ENCODE measurements around the gene LBP. TPM values are rescaled to one million over a fixed set of nuclear protein-coding genes. Genes with fewer than 3 reads are reported as not detected.
A peak's percentile ranks its signal among the peaks of the same experiment; 100 is the strongest.

LBP gene
- total and polyA plus RNA-seq, 7 donors, result 1.1 to 167 (median 38.8) TPM

DNA sequence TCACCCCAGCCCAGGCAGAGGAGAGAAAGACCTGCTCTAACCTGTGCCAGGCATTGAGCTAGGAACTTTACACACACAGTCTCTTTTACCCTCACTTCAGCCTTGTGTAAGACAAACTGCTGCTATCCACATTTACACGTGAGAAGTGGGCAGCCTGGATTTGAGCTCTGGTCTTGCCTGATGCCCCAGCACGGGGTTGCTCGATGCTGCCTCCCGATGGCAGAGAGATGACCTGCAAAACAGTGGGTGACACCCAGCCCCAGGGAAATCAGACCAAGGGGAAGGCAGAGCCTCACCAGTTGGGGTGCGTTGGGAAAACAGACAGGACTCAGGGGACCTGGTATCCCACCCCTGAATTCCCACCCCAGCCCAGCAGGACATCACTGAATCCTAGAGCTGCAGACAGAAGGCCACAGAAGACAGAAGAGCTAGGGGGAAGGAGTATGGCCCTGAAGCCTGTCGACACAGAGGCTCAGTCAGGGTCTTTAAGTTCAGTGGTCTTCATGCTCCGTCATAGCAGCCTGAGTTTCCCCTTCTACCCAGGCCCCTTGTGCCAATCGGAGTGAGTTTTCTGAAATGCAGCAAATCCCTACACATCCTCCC lies 41.3 kb upstream of the LBP start:
- Histone ChIP-seq H3K4me3 (no peak overlapping the region), H3K27me3 (ENCODE audit: insufficient read depth in 3 of 3, low read length in 2 of 3) (peaks cover 0 to 6% (median 0%) of the 10 kb centered on the region in 3 donors), H3K36me3 (ENCODE audit: insufficient read depth in 1 of 2, low read depth in 1 of 2) (no peaks in the 10 kb centered on the region), H3K9me3 (peaks cover 7% of the 10 kb centered on the region), H3K4me1 (no peaks in the 10 kb centered on the region), H3K27ac (no peak overlapping the region)
- intact Hi-C loops (cut with DNase I), result loop anchor here (5.0 kb wide), 1 partner anchor 78 kb away; no protein-coding TSS in a partner anchor
- DNase-seq (peak; percentile 35 to 76), ATAC-seq (peak; percentile 58 to 86 (median 68))
- TF ChIP-seq, protein P1, sequence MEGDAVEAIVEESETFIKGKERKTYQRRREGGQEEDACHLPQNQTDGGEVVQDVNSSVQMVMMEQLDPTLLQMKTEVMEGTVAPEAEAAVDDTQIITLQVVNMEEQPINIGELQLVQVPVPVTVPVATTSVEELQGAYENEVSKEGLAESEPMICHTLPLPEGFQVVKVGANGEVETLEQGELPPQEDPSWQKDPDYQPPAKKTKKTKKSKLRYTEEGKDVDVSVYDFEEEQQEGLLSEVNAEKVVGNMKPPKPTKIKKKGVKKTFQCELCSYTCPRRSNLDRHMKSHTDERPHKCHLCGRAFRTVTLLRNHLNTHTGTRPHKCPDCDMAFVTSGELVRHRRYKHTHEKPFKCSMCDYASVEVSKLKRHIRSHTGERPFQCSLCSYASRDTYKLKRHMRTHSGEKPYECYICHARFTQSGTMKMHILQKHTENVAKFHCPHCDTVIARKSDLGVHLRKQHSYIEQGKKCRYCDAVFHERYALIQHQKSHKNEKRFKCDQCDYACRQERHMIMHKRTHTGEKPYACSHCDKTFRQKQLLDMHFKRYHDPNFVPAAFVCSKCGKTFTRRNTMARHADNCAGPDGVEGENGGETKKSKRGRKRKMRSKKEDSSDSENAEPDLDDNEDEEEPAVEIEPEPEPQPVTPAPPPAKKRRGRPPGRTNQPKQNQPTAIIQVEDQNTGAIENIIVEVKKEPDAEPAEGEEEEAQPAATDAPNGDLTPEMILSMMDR (IDR thresholded peaks at IDR 0.05), result peak; percentile 49
- 53 to 61% (median 54%) methylated on average over 8 of the region's 8 CpGs for WGBS, 3 donors

DNA sequence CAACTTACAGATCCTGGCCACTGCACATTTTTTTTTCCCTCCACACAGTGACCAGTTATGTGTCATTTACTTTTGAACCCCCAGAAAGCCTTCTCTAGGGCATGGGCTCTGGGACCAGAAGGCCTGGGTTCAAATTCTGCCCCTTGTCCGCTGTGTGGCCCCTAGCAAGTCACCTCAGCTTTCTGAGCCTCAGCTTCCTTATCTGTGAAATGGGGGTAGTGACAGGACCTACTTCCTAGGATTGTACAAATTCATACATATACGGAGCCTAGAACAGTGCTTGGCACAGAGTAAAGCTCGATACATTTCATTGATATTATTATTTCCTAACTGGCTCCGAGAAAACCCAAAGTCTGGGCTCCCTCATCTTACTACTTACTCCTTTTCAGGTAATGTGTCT lies 40.7 kb upstream of the LBP start:
- peaks cover 7% of the 10 kb centered on the region for H3K9me3 ChIP-seq
- TF ChIP-seq, protein P1 (IDR thresholded peaks at IDR 0.05), result no peak
- ATAC-seq (no peak), DNase-seq (no peak)
- intact Hi-C loops (cut with DNase I), result loop anchor here (5.0 kb wide), 1 partner anchor 78 kb away; no protein-coding TSS in a partner anchor
- H3K36me3 ChIP-seq (ENCODE audit: insufficient read depth in 1 of 2, low read depth in 1 of 2), result no peaks in the 10 kb centered on the region
- no peak overlapping the region for H3K27ac ChIP-seq
- no peaks in the 10 kb centered on the region for H3K4me1 ChIP-seq
- no peak overlapping the region for H3K4me3 ChIP-seq
- peaks cover 0 to 6% (median 0%) of the 10 kb centered on the region in 3 donors for H3K27me3 ChIP-seq (ENCODE audit: insufficient read depth in 3 of 3, low read length in 2 of 3)
- 88 to 95% (median 93%) methylated on average over 4 of the region's 4 CpGs for WGBS, 3 donors

DNA sequence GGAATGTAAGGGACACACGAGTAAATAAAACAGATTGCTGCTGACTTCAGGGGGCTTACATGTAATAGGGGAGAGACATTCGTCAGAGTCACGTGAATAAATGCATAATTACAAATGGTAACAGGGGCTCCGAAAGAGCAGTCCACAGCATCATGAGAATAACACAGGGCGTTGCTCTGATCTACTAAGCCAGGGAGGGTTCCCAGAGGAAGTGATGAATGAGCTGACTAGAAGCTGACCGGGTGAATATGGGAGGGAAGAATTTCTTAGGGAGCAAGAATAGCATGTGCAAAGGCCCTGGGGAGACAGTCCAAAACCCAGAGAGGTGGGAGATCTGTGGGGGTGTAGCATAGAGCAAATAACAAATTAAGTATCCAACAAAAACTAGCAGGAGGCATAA lies 39.9 kb upstream of the LBP start:
- H3K4me3 ChIP-seq, result no peak overlapping the region
- H3K27me3 ChIP-seq (ENCODE audit: insufficient read depth in 3 of 3, low read length in 2 of 3), result peaks cover 0 to 6% (median 0%) of the 10 kb centered on the region in 3 donors
- H3K9me3 ChIP-seq, result peaks cover 7% of the 10 kb centered on the region
- H3K4me1 ChIP-seq, result no peaks in the 10 kb centered on the region
- intact Hi-C loops (cut with DNase I), result loop anchor here (5.0 kb wide), 1 partner anchor 79 kb away; no protein-coding TSS in a partner anchor
- H3K27ac ChIP-seq, result no peak overlapping the region
- H3K36me3 ChIP-seq (ENCODE audit: insufficient read depth in 1 of 2, low read depth in 1 of 2), result no peaks in the 10 kb centered on the region
- 82 to 87% (median 82%) methylated on average over 6 of the region's 6 CpGs for WGBS, 3 donors
- TF ChIP-seq, protein P1 (IDR thresholded peaks at IDR 0.05), result no peak
- ATAC-seq (no peak), DNase-seq (no peak)

DNA sequence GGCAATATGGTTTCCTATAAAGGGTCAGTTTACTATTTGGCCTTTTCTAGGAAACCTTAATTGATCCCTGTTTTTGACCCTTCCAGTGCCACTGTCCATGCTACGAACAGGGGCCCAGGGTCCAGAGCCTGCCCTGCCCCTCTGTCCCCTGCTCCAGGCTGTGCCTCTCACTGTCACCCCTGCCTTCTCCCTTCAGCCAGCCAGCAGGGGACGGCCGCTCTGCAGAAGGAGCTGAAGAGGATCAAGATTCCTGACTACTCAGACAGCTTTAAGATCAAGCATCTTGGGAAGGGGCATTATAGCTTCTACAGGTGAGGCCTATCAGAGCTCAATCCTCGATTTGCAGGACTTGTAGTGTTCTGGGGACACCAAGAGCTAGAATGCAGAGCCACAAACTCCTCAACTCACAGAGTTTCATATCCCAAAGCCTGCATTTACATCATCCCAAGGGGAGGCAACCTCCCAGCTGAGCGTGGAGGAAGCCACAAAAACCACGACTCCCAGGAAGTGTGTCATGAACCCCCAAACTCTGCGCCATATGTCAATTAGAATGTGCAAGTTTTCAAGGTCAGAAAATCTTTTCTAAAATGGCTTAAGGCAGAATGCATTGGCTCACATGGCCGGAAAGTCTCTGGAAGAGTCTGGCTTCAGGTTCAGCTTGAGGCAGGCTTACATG lies 38.8 kb upstream of the LBP start:
- TF ChIP-seq, protein P1 (IDR thresholded peaks at IDR 0.05), result no peak
- 80 to 86% (median 81%) methylated on average over 8 of the region's 8 CpGs for WGBS, 3 donors
- no peaks in the 10 kb centered on the region for H3K36me3 ChIP-seq (ENCODE audit: insufficient read depth in 1 of 2, low read depth in 1 of 2)
- no peak for ATAC-seq
- DNase-seq, result no peak
- intact Hi-C loops (cut with DNase I), result loop anchor here (5.0 kb wide), 1 partner anchor 80 kb away; no protein-coding TSS in a partner anchor
- no peak overlapping the region for H3K4me3 ChIP-seq
- H3K9me3 ChIP-seq, result peaks cover 7% of the 10 kb centered on the region
- H3K27ac ChIP-seq, result no peak overlapping the region
- H3K27me3 ChIP-seq (ENCODE audit: insufficient read depth in 3 of 3, low read length in 2 of 3), result peaks cover 0 to 6% (median 0%) of the 10 kb centered on the region in 3 donors
- H3K4me1 ChIP-seq, result no peaks in the 10 kb centered on the region

All from psoas muscle (tissue), 8 donors.